Upper lobe of right lung (tissue), 1 donor: ENCODE results near the gene CDYL2. TPM values are rescaled to one million over a fixed set of nuclear protein-coding genes. Genes with fewer than 3 reads are reported as not detected.

Experiments used
- ATAC-seq: fragments of 200-7000 bp; cut with Tn5 transposase; one replicate; pipeline ENCODE4 v1.9.1; 2020; ENCODE audit warnings: mild to moderate bottlenecking, moderate library complexity
- DNase-seq: peaks from one replicate; pipeline ENCODE4 v3.0.0-alpha.2; 2020
- H3K27ac ChIP-seq: fragments of 200-600 bp; one replicate; pipeline ENCODE4 v1.8.0; 2022
- H3K27me3 ChIP-seq: fragments of 200-600 bp; one replicate; pipeline ENCODE4 v1.8.0; 2022; ENCODE audit warnings: mild to moderate bottlenecking
- H3K36me3 ChIP-seq: fragments of 200-600 bp; one replicate; pipeline ENCODE4 v1.8.0; 2022
- H3K4me1 ChIP-seq: fragments of 200-600 bp; one replicate; pipeline ENCODE4 v1.8.0; 2022
- H3K4me3 ChIP-seq: fragments of 200-600 bp; one replicate; pipeline ENCODE4 v1.8.0; 2022; ENCODE audit warnings: mild to moderate bottlenecking
- H3K9me3 ChIP-seq: fragments of 200-600 bp; one replicate; pipeline ENCODE4 v1.8.0; 2022
- intact Hi-C: fragments of 100-400 bp; cut with DNase I; formaldehyde crosslinking; loops from one replicate; pipeline ENCODE4 v1.11.0; 2022
- total RNA-seq: library from RNA; stranded (reverse); fragmentation: NEBNext Ultra II Directional; extraction: Animal tissue kit (Norgen Biotek cat#: 25700); gene quantifications from one replicate; pipeline ENCODE4 v1.2.1, GENCODE V29; 2021
- TF ChIP-seq, protein P1 (sequence below): fragments of 200-600 bp; IDR thresholded peaks from one replicate; pipeline ENCODE4 v1.8.0; 2022; ENCODE audit warnings: antibody characterized with exemption
- donor health status: DM: no; HTN: yes; CAD: no; lungs with severe emphysema.

The CDYL2 gene
- total RNA-seq, 1 donor from 2014 or later: 21.0 TPM

DNA sequence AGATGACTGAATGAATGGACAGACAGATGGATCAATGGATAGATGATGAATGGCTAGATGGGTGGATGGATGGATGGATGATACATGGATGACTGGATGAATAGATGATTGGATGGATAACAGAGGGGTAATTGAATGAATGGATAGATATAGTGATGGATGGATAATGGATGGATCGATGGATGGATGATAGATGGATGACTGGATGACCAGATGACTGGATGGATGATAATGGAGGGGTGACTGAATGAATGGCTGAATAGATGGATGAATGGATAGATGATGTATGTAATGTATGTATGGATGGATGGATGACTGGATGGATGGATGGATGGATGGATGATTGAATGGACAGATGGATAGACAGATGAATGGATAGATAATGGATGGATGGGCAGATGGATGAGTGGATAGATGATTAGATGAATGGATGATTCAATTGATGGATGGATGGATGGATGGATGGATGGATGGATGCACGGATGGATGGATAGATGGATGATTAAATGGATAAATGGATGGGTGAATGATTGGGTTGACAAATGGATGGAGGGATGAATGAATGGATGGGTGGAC is 87.7 kb downstream of the CDYL2 start:
- no peaks in the 10 kb centered on the region for H3K36me3 ChIP-seq
- H3K4me1 ChIP-seq: no peaks in the 10 kb centered on the region
- no peaks in the 10 kb centered on the region for H3K9me3 ChIP-seq
- H3K27ac ChIP-seq: no peak overlapping the region
- TF ChIP-seq, protein P1, sequence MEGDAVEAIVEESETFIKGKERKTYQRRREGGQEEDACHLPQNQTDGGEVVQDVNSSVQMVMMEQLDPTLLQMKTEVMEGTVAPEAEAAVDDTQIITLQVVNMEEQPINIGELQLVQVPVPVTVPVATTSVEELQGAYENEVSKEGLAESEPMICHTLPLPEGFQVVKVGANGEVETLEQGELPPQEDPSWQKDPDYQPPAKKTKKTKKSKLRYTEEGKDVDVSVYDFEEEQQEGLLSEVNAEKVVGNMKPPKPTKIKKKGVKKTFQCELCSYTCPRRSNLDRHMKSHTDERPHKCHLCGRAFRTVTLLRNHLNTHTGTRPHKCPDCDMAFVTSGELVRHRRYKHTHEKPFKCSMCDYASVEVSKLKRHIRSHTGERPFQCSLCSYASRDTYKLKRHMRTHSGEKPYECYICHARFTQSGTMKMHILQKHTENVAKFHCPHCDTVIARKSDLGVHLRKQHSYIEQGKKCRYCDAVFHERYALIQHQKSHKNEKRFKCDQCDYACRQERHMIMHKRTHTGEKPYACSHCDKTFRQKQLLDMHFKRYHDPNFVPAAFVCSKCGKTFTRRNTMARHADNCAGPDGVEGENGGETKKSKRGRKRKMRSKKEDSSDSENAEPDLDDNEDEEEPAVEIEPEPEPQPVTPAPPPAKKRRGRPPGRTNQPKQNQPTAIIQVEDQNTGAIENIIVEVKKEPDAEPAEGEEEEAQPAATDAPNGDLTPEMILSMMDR: no peak
- H3K27me3 ChIP-seq: no peaks in the 10 kb centered on the region
- DNase-seq (no peak), ATAC-seq (no peak)
- intact Hi-C loops: no loop called here
- no peak overlapping the region for H3K4me3 ChIP-seq

DNA sequence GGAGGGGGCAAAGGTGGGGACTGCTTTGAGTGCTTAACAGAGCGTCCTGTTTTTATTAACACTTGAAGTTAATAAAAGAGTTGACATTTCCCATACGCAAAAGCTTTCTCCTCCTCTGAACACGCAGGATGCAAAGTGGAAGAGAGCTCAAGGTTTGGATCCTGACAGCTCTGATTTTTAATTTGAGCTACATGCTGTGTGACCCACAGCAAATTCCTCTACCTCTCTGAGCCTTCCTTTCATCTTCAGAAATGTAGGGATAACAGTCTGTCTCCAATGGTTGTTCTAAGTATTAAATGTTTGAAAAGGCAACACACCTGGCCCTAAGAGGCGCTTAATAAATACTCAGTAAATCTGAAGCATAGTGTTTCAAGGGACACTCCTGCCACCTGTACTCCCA is 93.0 kb downstream of the CDYL2 start:
- TF ChIP-seq, protein P1: no peak
- Histone ChIP-seq H3K4me3 (no peak overlapping the region), H3K36me3 (no peaks in the 10 kb centered on the region), H3K9me3 (no peaks in the 10 kb centered on the region), H3K27me3 (no peaks in the 10 kb centered on the region), H3K27ac (no peak overlapping the region), H3K4me1 (no peaks in the 10 kb centered on the region)
- intact Hi-C loops: no loop called here
- DNase-seq (no peak), ATAC-seq (no peak)

GRCh38 chr16:80710918-80711317 is 93.5 kb downstream of the CDYL2 start:
- Histone ChIP-seq H3K36me3 (no peaks in the 10 kb centered on the region), H3K27me3 (no peaks in the 10 kb centered on the region), H3K4me3 (no peak overlapping the region), H3K27ac (no peak overlapping the region), H3K4me1 (no peaks in the 10 kb centered on the region), H3K9me3 (no peaks in the 10 kb centered on the region)
- intact Hi-C loops: no loop called here
- DNase-seq (no peak), ATAC-seq (no peak)
- TF ChIP-seq, protein P1: no peak

DNA sequence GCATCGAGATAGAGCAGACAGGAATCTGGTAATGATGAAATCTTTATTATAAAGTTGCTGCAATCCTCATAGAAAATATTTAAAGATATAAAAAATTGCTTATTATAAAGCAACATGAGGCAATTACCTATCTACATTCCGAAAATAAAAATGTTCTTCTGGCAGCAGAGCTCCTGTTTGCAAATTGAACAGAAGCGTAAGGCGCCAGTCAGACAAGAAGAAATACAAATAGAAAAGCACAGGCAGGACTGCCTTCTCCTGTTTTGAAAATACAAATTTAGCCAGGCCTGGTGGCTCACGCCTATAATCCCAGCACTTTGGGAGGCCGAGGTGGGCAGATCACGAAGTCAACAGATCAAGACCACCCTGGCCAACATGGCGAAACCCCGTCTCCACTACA is 95.6 kb downstream of the CDYL2 start:
- ATAC-seq: no peak
- Histone ChIP-seq H3K27ac (no peak overlapping the region), H3K36me3 (no peaks in the 10 kb centered on the region), H3K9me3 (no peaks in the 10 kb centered on the region), H3K4me3 (no peak overlapping the region), H3K4me1 (no peaks in the 10 kb centered on the region), H3K27me3 (no peaks in the 10 kb centered on the region)
- no peak for DNase-seq
- intact Hi-C loops: no loop called here
- TF ChIP-seq, protein P1: no peak

GRCh38 chr16:80707686-80708085 is 96.7 kb downstream of the CDYL2 start:
- intact Hi-C loops: no loop called here
- TF ChIP-seq, protein P1: no peak
- no peak overlapping the region for H3K27ac ChIP-seq
- DNase-seq: no peak
- no peaks in the 10 kb centered on the region for H3K27me3 ChIP-seq
- ATAC-seq: no peak
- H3K4me1 ChIP-seq: no peaks in the 10 kb centered on the region
- H3K4me3 ChIP-seq: no peak overlapping the region
- no peaks in the 10 kb centered on the region for H3K9me3 ChIP-seq
- H3K36me3 ChIP-seq: no peaks in the 10 kb centered on the region

- H3K4me3 ChIP-seq: no peak overlapping the region
- H3K36me3 ChIP-seq: no peaks in the 10 kb centered on the region
- ATAC-seq (no peak), DNase-seq (no peak)
- no peaks in the 10 kb centered on the region for H3K27me3 ChIP-seq
- TF ChIP-seq, protein P1: no peak
- H3K9me3 ChIP-seq: no peaks in the 10 kb centered on the region
- no peaks in the 10 kb centered on the region for H3K4me1 ChIP-seq
- intact Hi-C loops: no loop called here
- no peak overlapping the region for H3K27ac ChIP-seq
These were observed 98.8 kb downstream of the CDYL2 start for GRCh38 chr16:80705596-80705995.
